Fibroblast of lung (primary cell): Measurements from ENCODE around the gene HEBP1. TPM values are rescaled to one million over a fixed set of nuclear protein-coding genes. Genes with fewer than 3 reads are reported as not detected.
A peak's percentile ranks its signal among the peaks of the same experiment; 100 is the strongest.

Experiments used
- DNase-seq, 2 donors: peaks; one replicate each; pipeline versions ENCODE4 v3.0.0 to v3.0.0-alpha.2; 2010; ENCODE audit warnings: low read depth in 2 of 2
- H2AFZ ChIP-seq: 2 replicates; pipeline ENCODE4 v1.5.1; 2012; ENCODE audit warnings: low read length, control low read depth, inconsistent platforms
- H3K27ac ChIP-seq: 2 replicates; pipeline ENCODE4 v1.5.1; 2011; ENCODE audit warnings: low read length, control low read depth; ENCODE audit not compliant: insufficient read depth
- H3K27me3 ChIP-seq: 2 replicates; pipeline ENCODE4 v1.5.1; 2011; ENCODE audit warnings: mild to moderate bottlenecking, low read length; ENCODE audit not compliant: control insufficient read depth, insufficient read depth
- H3K36me3 ChIP-seq: 2 replicates; pipeline ENCODE4 v1.5.1; 2011; ENCODE audit warnings: low read length; ENCODE audit not compliant: control insufficient read depth, insufficient read depth
- H3K4me1 ChIP-seq: 2 replicates; pipeline ENCODE4 v1.5.1; 2011; ENCODE audit warnings: low read length; ENCODE audit not compliant: control insufficient read depth, insufficient read depth; ENCODE audit errors: extremely low read depth
- H3K4me2 ChIP-seq: 2 replicates; pipeline ENCODE4 v1.5.1; 2011; ENCODE audit warnings: low read length, control low read depth; ENCODE audit not compliant: insufficient read depth; ENCODE audit errors: extremely low read depth
- H3K4me3 ChIP-seq, 4 experiments: fragments of 200-600 bp in 1 of 4; sonication (generic) in 1 of 4; replicated peaks in 1 of 4; 2 replicates each; pipeline ENCODE4 v1.5.1; 2011 to 2016; ENCODE audit warnings: low read length in 4 of 4, low read depth in 3 of 4, mild to moderate bottlenecking in 3 of 4, control low read depth in 2 of 4, inconsistent platforms in 1 of 4, mixed read lengths in 1 of 4; ENCODE audit not compliant: insufficient read depth in 1 of 4; ENCODE audit errors: control extremely low read depth in 1 of 4
- H3K79me2 ChIP-seq: 2 replicates; pipeline ENCODE4 v1.5.1; 2012; ENCODE audit warnings: mild to moderate bottlenecking, low read length, inconsistent platforms; ENCODE audit not compliant: control insufficient read depth, insufficient read depth
- H3K9ac ChIP-seq: 2 replicates; pipeline ENCODE4 v1.5.1; 2011; ENCODE audit warnings: mild to moderate bottlenecking, low read length, control low read depth; ENCODE audit not compliant: insufficient read depth
- H3K9me3 ChIP-seq: 2 replicates; pipeline ENCODE4 v1.5.1; 2012; ENCODE audit warnings: low read depth, low read length; ENCODE audit not compliant: control insufficient read depth, insufficient read depth
- H4K20me1 ChIP-seq: 2 replicates; pipeline ENCODE4 v1.5.1; 2011; ENCODE audit warnings: low read length; ENCODE audit not compliant: control insufficient read depth, insufficient read depth; ENCODE audit errors: extremely low read depth
- CTCF ChIP-seq, 2 donors: IDR thresholded peaks in 1 of 2; conservative IDR thresholded peaks in 1 of 2; 1 replicate in 1 of 2; 2 replicates in 1 of 2; pipeline ENCODE4 v1.5.1; 2011 to 2012; ENCODE audit warnings: low read length in 2 of 2, control low read depth in 1 of 2, inconsistent platforms in 1 of 2, low read depth in 1 of 2, mild to moderate bottlenecking in 1 of 2
- EZH2 ChIP-seq: IDR thresholded peaks from 2 replicates; pipeline ENCODE4 v1.5.1; 2012; ENCODE audit warnings: low read length, control low read depth, mild to moderate bottlenecking; ENCODE audit errors: missing control alignments
- polyA plus RNA-seq, 2 donors: library from polyadenylated mRNA; depleted of rRNA in 1 of 2; stranded (reverse) in 1 of 2; unstranded in 1 of 2; fragments of >200 nt; gene quantifications; 2 replicates each; pipeline ENCODE4 v1.2.1, GENCODE V29; 2011 to 2012; ENCODE audit warnings: missing spikeins in 1 of 2
- total RNA-seq: library from RNA; depleted of rRNA; stranded (reverse); fragments of >200 nt; gene quantifications from 2 replicates; pipeline ENCODE4 v1.2.1, GENCODE V29; 2014

The HEBP1 gene
- total and polyA plus RNA-seq, 2 donors (not counting 1 experiment from before 2014, with no cell fraction given), result 33.7 to 78.2 TPM

- no peak overlapping the region for H3K27ac ChIP-seq
- H3K4me3 ChIP-seq, result no peak overlapping the region
- H3K4me2 ChIP-seq, result no peak overlapping the region
- no peaks in the 10 kb centered on the region for H3K4me1 ChIP-seq
- no peaks in the 10 kb centered on the region for H3K36me3 ChIP-seq
- no peaks in the 10 kb centered on the region for H3K27me3 ChIP-seq
- no peak overlapping the region for H3K9ac ChIP-seq
- H3K9me3 ChIP-seq, result no peaks in the 10 kb centered on the region
- H2AFZ ChIP-seq, result no peak overlapping the region
- no peaks in the 10 kb centered on the region for H4K20me1 ChIP-seq
- DNase-seq, result peak in 1 of 2 donors; percentile 18
- TF ChIP-seq EZH2 (no peak), CTCF (conservative IDR thresholded peaks at IDR 0.05 in 1 of 2, IDR thresholded peaks at IDR 0.05 in 1 of 2; ENCODE audit: low read depth in 1 of 2, low read length in 2 of 2) (no peak)
- no peaks in the 10 kb centered on the region for H3K79me2 ChIP-seq
These were observed 22.8 kb upstream of the HEBP1 start for GRCh38 chr12:13022851-13023271.

- Histone ChIP-seq H3K4me3 (no peak overlapping the region), H4K20me1 (no peaks in the 10 kb centered on the region), H3K4me1 (no peaks in the 10 kb centered on the region), H3K9me3 (no peaks in the 10 kb centered on the region), H3K36me3 (no peaks in the 10 kb centered on the region), H3K9ac (no peak overlapping the region), H2AFZ (no peak overlapping the region), H3K79me2 (no peaks in the 10 kb centered on the region), H3K27ac (no peak overlapping the region), H3K27me3 (no peaks in the 10 kb centered on the region), H3K4me2 (no peak overlapping the region)
- no peak for DNase-seq
- TF ChIP-seq CTCF (conservative IDR thresholded peaks at IDR 0.05 in 1 of 2, IDR thresholded peaks at IDR 0.05 in 1 of 2; ENCODE audit: low read depth in 1 of 2, low read length in 2 of 2), result no peak
- TF ChIP-seq EZH2, result no peak
These were observed 11.0 kb upstream of the HEBP1 start for GRCh38 chr12:13011098-13011497.

- no peak overlapping the region for H3K4me3 ChIP-seq
- no peaks in the 10 kb centered on the region for H3K27me3 ChIP-seq
- H3K36me3 ChIP-seq, result no peaks in the 10 kb centered on the region
- peak; percentile 20 for DNase-seq
- no peaks in the 10 kb centered on the region for H3K9me3 ChIP-seq
- H3K9ac ChIP-seq, result no peak overlapping the region
- H3K79me2 ChIP-seq, result no peaks in the 10 kb centered on the region
- H4K20me1 ChIP-seq, result no peaks in the 10 kb centered on the region
- H3K4me2 ChIP-seq, result no peak overlapping the region
- H3K4me1 ChIP-seq, result no peaks in the 10 kb centered on the region
- H2AFZ ChIP-seq, result no peak overlapping the region
- no peak for TF ChIP-seq CTCF (conservative IDR thresholded peaks at IDR 0.05 in 1 of 2, IDR thresholded peaks at IDR 0.05 in 1 of 2; ENCODE audit: low read depth in 1 of 2, low read length in 2 of 2)
- H3K27ac ChIP-seq, result peak overlapping the region; percentile 19
These were observed 8.8 kb upstream of the HEBP1 start for GRCh38 chr12:13008741-13009380.
